ENCODE results near the gene TRIM47.
"Not testable (repeated sequence)": the region's sequence is repeated elsewhere in the genome, so short reads cannot be mapped to it uniquely, and the experiment has no call there.

TRIM47 gene

DNA sequence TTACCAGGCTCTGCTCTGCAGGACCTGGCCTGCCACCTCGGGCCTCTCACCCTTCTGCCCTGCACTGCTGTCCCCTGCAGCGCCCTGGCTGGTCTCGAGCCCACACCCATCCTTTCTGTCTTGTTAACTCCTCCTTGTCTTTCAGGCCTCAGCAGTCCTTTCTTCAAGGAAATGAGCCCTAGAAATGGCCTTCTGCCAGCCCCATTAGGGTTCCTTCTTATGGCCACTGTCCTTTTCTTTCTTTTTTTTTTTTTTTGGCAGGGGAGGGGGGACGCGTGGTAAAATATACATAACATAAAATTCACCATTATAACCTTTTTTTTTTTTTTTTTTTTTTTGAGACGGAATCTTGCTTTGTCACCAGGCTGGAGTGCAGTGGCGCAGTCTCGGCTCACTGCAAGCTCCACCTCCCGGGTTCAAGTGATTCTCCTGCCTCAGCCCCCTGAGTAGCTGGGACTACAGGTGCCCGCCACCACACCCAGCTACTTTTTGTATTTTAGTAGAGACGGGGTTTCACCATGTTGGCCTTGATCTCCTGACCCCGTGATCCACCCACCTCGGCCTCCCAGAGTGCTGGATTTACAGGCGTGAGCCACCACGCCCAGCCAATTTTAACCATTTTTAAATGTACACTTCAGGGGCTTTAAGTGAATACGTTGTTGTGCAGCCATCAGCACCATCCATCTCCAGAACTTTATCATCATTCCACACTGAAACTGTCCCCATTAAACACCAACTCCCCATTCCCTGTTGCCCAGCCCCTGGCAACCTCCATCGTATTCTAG, 12.8 kb downstream of the TRIM47 start:
- DNase-seq = not testable (repeated sequence)

DNA sequence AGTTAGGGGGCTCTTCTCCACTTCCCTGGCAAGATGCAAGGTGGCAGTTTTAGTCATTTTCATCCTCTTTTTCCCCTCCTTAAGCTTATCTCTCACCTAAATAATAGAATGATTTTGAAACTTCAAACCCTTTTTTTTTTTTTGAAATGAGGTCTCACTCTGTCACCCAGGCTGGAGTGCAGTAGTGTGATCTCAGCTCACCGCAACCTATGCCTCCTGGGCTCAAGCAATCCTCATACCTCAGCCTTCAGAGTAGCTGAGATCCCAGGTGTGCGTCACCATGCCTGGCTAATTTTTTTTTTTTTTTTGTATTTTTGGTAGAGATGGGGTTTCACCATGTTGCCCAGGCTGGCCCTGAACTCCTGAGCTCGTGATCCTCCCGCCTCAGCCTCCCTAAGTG, 13.5 kb downstream of the TRIM47 start:
- DNase-seq = not testable (repeated sequence)

DNA sequence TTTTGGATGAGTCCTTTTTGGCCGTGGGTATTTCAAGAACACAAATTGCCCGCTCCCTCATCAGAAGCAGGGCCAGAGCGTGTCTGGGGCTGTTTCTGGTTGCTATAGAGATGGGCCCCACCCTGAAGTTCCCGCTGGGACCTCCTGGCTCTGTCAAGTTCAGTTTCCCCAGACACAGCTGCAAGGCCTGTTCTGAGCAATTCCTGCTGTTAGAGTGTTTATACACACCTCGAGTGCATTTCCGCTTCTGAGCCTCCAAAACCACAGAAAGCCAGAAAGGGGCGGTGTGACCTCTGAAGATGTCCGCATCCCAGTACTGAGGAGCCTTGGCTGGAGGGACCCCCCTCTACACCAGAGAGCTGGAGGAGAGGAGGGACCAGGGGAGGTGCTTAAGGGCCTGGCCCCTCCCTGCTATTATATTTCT, 13.9 kb downstream of the TRIM47 start:
- DNase-seq = peak; percentile 78

DNA sequence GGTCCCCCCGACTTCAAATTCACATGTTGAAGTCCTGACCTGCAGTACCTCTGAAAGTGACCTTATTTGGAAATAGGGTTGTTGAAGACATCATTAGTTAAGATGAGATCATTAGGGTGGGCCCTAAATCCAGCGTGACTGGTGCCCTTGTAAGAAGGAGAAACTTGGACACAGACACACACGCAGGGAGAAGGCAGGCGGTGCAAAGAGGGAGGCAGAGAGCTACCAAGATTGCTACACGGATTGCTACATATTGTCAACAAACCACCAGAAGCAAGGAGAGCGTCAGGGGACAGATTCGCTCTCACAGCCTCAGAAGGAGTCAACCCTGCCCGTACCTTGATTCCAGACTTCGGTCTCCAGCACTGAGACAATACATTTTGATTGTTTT, 16.5 kb downstream of the TRIM47 start:
- DNase-seq = no peak

DNA sequence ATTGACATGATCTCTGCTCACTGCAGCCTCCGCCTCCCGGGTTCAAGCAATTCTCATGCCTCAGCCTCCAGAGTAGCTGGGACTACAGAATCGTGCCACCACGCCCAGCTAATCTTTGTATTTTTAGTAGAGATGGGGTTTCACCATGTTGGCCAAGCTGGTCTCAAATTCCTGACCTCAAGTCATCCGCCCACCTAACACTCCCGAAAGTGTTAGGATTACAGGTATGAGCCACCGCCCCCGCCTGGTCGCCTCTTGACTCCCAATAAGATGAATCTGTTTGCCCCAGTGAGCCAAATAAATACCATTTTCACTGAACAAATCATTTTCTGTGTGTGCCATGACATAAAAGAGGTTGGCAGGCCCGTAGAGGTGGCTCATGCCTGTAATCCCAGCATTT, 19.0 kb downstream of the TRIM47 start:
- not testable (repeated sequence) for DNase-seq

DNA sequence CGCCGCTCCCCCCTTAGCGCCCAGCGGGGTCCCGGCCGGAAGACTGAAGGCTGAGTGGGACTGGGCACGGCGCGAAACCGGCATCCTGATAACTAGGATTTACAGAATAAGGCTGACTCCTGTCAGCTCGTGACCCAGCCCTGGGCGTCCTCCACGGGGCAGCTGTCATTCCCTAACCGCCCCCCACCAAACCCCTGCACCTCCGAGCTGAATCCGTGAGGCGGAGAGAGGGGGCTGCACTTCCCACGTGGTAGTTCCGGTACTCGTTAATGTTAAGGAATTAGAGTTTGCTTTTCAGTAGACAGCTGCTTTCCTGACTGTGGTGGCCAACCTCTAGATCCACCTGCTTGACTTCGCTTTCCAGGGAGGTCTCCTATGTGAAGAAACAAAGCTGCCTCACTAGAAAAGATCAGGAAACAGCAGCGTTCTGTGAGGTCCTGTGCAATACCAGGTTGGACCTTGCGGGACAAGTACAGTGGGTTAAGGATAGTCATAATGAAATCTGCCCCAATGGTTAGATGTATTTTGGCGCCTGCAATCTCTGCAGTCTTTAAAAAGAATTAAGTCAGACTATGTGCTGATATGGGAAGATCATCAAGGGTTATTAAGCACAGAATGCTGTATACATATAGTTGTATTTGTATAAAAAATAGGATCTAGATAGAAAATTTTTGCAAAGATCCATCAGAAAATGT, 22.2 kb downstream of the TRIM47 start:
- DNase-seq = no peak

DNA sequence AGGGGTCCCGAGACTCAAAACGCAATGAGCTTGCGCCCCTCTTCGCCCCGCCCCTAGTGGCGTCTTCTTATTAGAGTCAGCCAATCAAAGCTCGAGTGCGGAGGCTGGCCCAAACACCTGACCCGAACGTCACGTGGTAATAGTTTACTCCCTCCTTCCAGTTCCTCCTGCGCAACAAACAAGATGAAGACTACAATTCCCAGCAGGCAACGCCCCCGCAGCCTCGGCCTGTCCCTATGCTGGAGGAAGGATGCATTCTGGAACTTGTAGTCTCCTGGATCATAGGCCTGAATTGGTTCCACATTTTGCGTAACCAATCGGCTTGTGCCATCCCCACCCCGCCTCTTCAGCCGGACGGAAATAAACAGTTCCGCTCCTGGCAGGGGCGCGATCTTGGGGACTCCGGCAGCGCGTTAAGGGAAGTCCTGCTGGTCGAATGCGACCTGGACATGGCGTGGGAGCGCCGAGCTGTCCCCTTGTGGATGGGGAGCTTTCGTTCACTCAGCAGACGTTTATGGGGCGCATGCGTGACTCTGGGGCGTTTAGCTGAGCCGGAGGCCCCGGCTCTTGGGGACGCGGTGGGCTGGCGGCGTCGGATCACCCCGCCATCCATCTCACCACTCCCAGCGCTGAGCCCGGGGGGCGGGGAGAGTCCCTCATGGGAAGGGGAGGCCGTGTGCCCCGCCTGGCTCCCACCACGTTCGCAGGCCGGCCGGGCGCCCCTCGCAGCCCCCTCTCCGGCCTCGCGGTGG, 22.9 kb downstream of the TRIM47 start, which contains the start of gene WBP2:
Gene WBP2, minus strand, starts transcription at position 26 of the 752 bp plus-strand sequence. CDS start 38 bp downstream, outside the sequence.
- DNase-seq = peak; percentile 96

DNA sequence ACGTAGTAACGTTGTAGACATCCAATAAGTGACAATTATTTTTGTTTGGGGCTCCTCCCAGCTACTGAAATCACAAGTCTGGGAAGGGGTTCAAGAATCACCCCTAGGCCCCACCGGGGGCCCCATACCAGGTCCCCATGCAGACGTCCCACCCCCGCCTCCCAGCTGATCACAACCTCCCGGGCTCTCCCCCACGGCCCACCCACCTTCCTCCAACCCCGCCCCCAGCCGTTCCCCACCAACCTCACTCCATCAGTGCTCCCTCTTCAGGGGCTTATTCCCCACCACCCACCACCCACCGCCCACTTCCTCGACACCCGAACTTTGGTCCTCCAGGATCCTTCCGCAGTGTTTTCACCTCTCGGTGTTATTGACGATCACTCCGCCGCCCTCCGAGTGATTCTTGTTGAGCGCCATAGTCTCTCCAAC, 23.5 kb downstream of the TRIM47 start:
- DNase-seq = no peak

DNA sequence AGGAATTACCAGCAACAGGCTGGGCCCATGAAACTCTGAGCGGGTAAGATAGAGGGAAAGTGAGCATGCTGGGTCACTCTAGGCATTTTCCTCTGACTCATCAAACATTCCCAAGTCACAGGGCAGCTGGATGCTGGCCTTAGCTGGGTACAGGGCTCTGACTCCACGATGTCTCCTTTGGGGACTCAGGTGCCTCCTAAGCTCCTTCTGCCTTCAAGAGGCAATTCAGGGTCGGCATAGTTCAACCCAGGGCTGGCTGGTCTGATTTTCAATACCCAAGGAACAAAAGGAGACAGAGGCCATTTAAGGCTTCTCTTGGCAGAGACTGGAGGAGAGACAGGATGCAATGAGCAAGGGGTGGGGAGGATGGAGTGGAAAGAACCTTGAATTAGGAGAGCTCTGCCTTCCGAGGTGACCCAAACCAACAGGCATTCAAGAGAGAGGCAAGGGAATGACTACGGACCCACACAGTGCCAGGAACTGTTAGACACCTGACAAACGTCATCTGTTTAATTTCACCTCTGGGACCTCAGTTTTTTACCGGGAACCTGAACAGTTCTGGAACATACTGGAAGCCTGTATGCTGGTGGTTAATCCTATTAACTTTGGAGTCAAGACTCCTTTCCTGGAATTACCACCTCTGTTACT, 24.2 kb downstream of the TRIM47 start:
- DNase-seq = no peak

DNA sequence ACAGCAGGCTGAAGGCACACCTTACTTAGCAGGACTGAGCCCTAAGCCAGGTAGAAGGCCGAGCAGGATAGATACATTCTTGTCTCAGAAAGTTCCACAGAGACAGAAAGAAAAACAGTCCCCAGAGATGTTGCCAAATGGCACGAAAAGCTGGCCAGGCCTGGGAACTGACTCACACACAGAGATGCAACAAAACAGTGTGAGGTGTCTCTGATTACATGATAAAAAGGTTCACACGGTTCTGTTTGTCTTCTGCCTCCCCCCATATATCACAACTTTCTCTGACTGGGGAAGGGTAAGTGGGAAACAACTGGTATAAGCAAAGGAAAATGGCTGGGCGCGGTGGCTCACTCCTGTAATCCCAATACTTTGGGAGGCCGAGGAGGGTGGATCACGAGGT, 24.9 kb downstream of the TRIM47 start:
- no peak for DNase-seq

DNA sequence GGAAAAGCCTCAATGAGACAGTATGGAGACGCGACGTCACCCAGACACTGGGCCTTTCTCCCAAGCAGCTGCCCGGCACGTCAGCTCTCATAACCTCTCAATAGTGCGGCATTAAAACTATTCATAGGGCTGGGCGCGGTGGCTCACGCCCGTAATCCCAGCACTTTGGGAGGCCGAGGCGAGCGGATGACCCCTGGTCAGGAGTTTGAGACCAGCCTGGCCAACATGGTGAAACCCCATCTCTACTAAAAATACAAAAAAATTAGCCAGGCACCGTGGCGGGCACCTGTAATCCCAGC, 26.7 kb downstream of the TRIM47 start:
- DNase-seq = not testable (repeated sequence)

DNA sequence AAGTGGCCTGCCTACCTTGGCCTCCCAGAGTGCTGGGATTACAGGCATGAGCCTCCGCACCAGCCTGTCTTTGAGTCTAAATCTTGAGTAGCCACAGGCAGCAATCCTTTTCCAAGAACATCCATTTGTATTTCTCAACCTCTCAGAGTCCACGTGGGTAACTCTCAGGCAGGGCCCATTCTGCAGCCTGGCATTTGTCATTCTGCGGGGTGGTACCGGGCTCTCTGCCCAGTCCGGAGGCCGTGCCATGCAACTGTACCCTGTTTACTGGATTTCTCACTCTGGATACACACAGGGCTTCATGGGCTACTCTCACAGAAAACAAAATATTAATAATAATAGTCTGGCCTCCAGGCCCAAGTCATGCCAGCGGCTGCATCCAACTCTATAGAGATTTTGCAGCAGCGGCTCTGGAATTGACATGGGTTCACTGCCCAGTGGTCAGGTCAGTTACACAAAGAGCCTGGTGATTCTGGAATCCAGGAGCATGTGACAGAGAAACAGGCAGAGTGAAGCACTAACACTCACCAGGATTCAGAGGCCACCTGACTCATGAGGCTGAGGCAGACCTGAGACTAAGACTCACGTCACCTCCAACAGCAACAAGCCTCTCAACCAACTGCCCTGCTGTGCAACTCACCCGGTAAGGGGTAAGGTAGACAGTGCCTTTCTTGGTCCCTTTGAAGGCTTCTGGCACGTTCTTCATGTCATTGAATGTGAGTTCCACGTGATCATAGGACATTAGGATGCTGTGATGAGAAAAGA, 27.3 kb downstream of the TRIM47 start:
- DNase-seq = no peak

DNA sequence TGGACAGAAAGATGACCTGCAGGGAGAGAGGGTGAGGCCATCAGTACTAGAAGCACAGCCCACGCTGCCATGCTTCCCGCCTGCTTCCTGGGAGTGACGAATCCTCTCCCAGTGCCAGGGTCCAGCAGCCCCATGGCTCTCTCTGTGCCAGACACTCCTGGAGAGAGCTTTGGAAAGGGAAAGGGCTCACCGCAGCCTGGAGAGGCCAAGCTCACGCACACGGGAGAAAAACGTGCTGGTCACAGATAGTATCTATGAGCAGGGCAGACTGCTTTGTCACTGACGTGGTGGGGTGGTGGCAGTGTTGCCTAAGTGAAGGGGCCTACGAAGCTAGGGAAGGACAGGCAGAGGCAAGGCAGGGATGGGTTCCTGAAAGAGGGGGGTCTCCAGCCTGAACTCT, 28.7 kb downstream of the TRIM47 start:
- DNase-seq = no peak

DNA sequence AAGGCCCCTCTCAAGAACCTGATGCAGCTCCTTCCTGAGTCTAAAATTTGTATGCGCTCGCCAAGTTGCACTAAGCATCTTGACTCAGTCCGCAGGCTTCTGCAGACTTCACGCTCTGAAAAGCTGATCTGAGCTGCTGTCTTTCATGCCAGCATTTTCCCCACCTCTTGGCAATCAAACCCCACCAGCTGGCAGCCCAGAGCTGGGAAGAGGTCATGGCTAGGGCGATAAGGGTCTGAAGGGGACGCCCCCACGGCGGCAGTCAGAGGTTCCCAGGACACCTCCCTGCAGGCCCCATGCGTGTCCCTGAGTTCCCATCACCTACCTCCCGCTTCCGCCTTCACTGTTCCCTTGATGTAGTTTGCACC, 29.1 kb downstream of the TRIM47 start:
- no peak for DNase-seq

DNA sequence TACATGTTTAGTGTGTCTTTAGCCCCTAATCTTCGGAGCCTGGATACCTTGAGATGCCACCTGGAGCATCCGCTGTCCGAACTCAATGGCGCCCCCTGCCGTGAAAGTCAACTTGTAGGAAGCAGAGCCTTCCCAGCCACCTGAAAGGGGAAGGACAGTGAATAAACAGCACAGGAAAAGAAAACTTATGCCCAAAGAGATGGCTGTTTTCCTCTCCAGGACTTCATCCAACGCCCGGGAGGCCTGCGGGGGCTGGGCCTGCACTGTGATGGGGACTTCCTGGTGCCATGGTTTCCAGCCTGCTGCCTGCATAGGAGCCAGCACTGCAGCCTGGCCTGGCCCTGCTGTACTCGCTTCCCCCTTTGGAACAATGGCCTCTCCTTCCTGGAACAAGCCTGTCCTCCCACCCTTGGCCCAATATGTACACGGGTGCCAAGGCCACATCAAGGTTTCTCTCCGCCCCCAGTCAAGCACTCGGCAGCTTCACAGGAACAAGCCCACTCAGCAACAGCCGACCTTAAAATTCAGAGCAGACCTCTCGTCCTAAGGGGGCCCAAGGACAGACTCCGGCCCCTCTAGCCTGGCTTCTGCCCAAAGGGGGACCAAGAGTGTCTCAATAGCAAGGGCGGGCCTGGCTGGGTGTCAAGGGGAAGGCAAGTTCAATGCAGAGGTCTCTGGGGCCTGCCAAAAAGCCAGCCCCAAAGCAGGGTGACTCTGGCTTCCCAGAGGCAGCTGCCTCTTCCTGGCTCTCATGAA, 29.7 kb downstream of the TRIM47 start:
- DNase-seq = no peak

DNA sequence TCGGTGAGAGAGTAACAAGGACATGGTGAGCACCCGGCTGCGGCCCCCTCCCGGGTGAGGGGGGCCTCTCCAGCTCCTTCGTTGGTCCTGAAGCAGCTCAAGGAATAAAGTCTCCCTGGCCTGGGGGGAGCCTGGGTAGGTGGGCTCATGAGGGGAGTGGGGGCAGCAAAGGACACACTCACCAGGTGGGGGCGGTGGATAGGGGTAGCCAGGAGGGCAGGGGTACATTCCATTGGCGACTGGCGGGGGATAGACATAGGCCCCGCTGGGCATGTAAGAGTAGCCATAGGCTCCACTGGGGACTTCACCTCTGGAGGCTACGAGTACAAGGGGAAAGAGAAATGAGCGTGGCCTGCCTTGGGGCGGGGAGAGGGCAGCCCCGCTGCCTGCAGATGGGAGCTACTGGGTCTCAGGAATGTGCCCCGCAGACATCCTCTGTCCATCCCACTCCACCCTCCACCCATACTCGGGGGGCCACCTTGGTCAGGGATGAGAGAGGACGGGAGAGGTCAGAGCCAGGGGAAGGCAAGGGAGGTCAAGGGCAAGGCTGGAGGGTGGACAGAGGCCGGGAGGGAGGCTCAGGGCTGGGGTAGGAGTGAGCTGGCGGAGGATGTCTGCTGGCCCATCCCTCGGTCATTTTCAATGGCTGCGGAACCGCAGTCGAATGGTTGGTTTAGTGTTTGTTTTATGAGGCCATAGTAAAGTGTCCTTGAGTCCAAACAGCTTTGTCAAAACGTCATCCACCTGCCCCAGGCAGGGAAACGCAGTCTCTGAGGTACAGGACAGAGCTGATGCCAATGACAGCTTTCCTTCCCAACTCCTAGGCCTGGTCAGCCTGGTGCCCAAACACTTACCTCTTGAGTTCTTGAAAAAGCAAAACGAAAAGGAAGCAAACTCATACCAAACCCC, 30.5 kb downstream of the TRIM47 start:
- no peak for DNase-seq

DNA sequence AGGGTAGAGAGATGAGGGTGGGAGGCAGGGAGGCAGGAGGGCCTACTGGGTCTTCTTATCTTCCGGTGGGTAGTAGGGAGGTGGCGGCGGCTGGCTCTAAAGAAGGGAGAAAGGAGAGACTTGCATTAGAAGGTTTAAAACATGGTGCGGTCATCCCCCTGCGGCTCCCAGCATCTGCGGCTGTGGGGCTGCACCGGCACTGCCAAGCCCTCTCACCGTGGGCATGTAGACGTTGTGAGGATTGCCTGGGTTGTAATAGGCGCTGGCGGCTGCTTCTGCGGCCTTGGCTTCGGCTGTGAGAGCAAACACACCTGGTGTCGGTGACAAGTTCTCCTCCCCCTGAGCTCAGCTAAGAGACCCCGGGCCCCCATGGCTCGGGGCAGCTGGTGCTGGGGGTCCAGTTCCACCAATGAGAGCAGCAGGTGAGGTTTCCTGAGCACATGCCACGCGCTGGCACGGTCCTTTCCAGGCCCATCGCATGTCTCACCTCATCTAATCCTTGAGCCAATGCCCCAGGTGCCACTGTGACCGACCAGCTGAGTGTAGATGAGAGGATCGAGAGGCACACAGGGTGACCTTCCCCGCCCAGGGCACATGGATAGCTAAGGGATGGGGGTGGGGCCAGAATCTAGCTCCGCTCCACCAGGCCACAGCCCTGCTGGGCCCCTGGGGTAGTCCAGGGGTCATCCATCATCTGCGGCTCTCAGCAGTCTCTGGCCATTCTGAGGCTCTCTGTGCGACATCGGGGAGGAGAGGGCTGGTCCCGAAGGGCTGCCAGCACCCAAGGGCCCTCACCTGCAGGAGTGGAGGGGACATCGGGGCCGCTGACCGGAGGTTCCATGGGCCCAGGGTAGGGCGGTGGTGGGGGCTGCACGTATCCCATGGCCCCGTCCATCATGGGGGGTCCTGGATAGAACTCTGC, 31.4 kb downstream of the TRIM47 start:
- DNase-seq = no peak

DNA sequence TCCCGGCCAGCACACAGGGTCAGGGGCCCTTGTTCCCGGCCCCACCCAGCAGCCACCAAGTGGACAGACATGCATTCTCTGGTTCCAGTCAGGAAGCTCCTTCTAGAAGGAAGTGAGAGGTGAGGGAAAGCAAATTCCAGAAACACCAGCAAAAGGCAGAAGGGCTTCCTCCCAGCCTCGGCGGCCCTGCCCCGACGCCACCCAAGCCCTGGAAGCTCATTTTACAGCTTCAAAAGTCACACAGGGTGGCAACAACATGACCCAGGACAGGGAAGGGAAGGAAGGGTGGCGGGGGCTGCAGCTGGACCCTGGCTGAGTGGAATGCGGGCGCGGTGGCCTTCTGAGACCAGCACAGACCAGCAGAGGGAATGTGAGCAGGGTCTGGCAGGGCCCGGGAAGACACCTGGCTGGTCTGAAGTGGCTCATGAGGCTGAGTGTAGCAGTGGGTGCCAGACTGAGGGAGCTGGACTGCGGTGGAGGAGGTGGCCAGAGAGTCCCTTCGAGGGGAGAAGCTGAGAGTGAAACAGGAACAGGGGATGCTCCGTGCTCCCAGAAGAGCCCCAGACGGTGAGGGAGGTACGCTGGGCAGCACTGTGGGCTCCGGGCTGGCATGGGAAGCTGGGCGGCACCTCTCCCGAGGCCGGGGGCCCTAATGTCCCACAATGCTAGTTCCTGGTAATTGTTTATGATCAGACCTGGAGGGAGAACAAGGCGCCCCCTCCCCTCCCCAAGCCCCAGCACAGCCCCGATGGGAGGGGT, 32.3 kb downstream of the TRIM47 start:
- DNase-seq = no peak
